Natural killer cell (primary cell): Measurements from ENCODE around the gene CYB5D1. TPM values are rescaled to one million over a fixed set of nuclear protein-coding genes. Genes with fewer than 3 reads are reported as not detected.

Source experiments
- ATAC-seq, 3 donors: fragments of 150-1000 bp in 2 of 3; fragments of 200-7000 bp in 1 of 3; cut with Tn5 transposase; 1 replicate in 1 of 3; 2 replicates in 2 of 3; pipeline ENCODE4 v1.10.0; 2021; ENCODE audit warnings: mild to moderate bottlenecking in 2 of 3, moderate library complexity in 2 of 3
- DNase-seq, 2 donors: peaks; one replicate each; pipeline versions ENCODE4 v3.0.0 to v3.0.0-alpha.2; 2013 to 2021; ENCODE audit warnings: mixed read lengths in 1 of 2
- H3K27ac ChIP-seq: one replicate; pipeline ENCODE4 v1.5.1; 2013; ENCODE audit warnings: mild to moderate bottlenecking, low read length
- H3K27me3 ChIP-seq: one replicate; pipeline ENCODE4 v1.6.1; 2013; ENCODE audit warnings: low read length; ENCODE audit not compliant: control insufficient read depth, insufficient read depth
- H3K36me3 ChIP-seq: one replicate; pipeline ENCODE4 v1.6.1; 2013; ENCODE audit warnings: low read length; ENCODE audit not compliant: control insufficient read depth, insufficient read depth
- H3K4me1 ChIP-seq: one replicate; pipeline ENCODE4 v1.6.1; 2013; ENCODE audit warnings: low read length; ENCODE audit not compliant: control insufficient read depth, insufficient read depth
- H3K4me3 ChIP-seq: one replicate; pipeline ENCODE4 v1.5.1; 2013; ENCODE audit warnings: low read length
- H3K9me3 ChIP-seq: one replicate; pipeline ENCODE4 v1.6.1; 2013; ENCODE audit warnings: low read length; ENCODE audit not compliant: control insufficient read depth, insufficient read depth
- H3K27ac Mint-ChIP-seq, 2 donors: one replicate each; pipeline ENCODE4 v1.8.0; 2022; ENCODE audit warnings: mild to moderate bottlenecking in 2 of 2, mixed read lengths in 2 of 2, moderate library complexity in 1 of 2
- H3K27me3 Mint-ChIP-seq, 2 donors: one replicate each; pipeline ENCODE4 v1.8.0; 2022; ENCODE audit warnings: low read depth in 2 of 2, mixed read lengths in 2 of 2
- H3K36me3 Mint-ChIP-seq: one replicate; pipeline ENCODE4 v1.8.0; 2022; ENCODE audit warnings: mixed read lengths
- H3K4me1 Mint-ChIP-seq, 2 donors: one replicate each; pipeline ENCODE4 v1.8.0; 2022; ENCODE audit warnings: mixed read lengths in 2 of 2
- H3K4me3 Mint-ChIP-seq: one replicate; pipeline ENCODE4 v1.8.0; 2022; ENCODE audit warnings: mild to moderate bottlenecking, moderate library complexity, mixed read lengths
- H3K9me3 Mint-ChIP-seq, 2 donors: one replicate each; pipeline ENCODE4 v1.8.0; 2022; ENCODE audit warnings: mixed read lengths in 2 of 2
- CTCF ChIP-seq: fragments of 200-600 bp; IDR thresholded peaks from one replicate; pipeline ENCODE4 v1.8.0; 2022; ENCODE audit warnings: antibody characterized with exemption
- WGBS: methylation state at CpG from one replicate; pipeline ENCODE4 v1.1.7; 2013; ENCODE audit warnings: missing lambda C conversion rate; ENCODE audit not compliant: insufficient coverage; 5-methylcytosine and 5-hydroxymethylcytosine counted together
- intact Hi-C: fragments of 100-400 bp; cut with micrococcal nuclease; formaldehyde crosslinking; loops from one replicate; pipeline ENCODE4 v1.14.2; 2022
- total RNA-seq, 4 donors: library from RNA; stranded (reverse); fragments of 120-200 nt in 1 of 4; gene quantifications; one replicate each; pipeline versions ENCODE4 v1.2.3 to v1.2.4, GENCODE V29; 2013 to 2022

The CYB5D1 gene
- total RNA-seq, 3 donors from 2014 or later (not counting 1 experiment from before 2014, with no cell fraction given), result 11.0 to 18.3 (median 11.5) TPM

GRCh38 chr17:7822126-7822525, 35.7 kb upstream of the CYB5D1 start:
- intact Hi-C loops, result loop anchor here (1.0 to 5.0 kb wide), 3 partner anchors 29 to 235 kb away; no protein-coding TSS in a partner anchor
- Mint-ChIP-seq H3K36me3 (no peaks in the 10 kb centered on the region), H3K9me3 (no peaks in the 10 kb centered on the region), H3K27me3 (peaks cover 5 to 19% of the 10 kb centered on the region in 2 donors), H3K4me3 (no peak overlapping the region), H3K4me1 (no peaks in the 10 kb centered on the region), H3K27ac (no peak overlapping the region)
- no peak for ATAC-seq
- no peaks in the 10 kb centered on the region for H3K9me3 ChIP-seq
- no peak overlapping the region for H3K4me3 ChIP-seq
- H3K36me3 ChIP-seq, result no peaks in the 10 kb centered on the region
- no peaks in the 10 kb centered on the region for H3K27me3 ChIP-seq
- H3K27ac ChIP-seq, result no peak overlapping the region
- TF ChIP-seq CTCF, result no peak
- 86% methylated on average over 14 of the region's 14 CpGs for WGBS
- H3K4me1 ChIP-seq, result no peaks in the 10 kb centered on the region
- DNase-seq, result no peak

GRCh38 chr17:7823581-7824001, 34.2 kb upstream of the CYB5D1 start:
- WGBS, result 96% methylated on average over 20 of the region's 20 CpGs
- Histone ChIP-seq H3K27me3 (no peaks in the 10 kb centered on the region), H3K36me3 (no peaks in the 10 kb centered on the region), H3K9me3 (no peaks in the 10 kb centered on the region), H3K27ac (no peak overlapping the region), H3K4me1 (no peaks in the 10 kb centered on the region), H3K4me3 (no peak overlapping the region)
- ATAC-seq (no peak), DNase-seq (no peak)
- intact Hi-C loops, result loop anchor here (5.0 kb wide), 1 partner anchor 234 kb away; no protein-coding TSS in a partner anchor
- Mint-ChIP-seq H3K9me3 (no peaks in the 10 kb centered on the region), H3K4me3 (no peak overlapping the region), H3K27ac (no peak overlapping the region), H3K4me1 (no peaks in the 10 kb centered on the region), H3K27me3 (peaks cover 8 to 19% of the 10 kb centered on the region in 2 donors), H3K36me3 (no peaks in the 10 kb centered on the region)
- TF ChIP-seq CTCF, result no peak

- peaks cover 8 to 20% of the 10 kb centered on the region in 2 donors for H3K27me3 Mint-ChIP-seq
- no peak overlapping the region for H3K27ac Mint-ChIP-seq
- no peak overlapping the region for H3K4me3 Mint-ChIP-seq
- ATAC-seq, result no peak
- WGBS, result 94% methylated on average over 9 of the region's 9 CpGs
- Histone ChIP-seq H3K27me3 (no peaks in the 10 kb centered on the region), H3K36me3 (no peaks in the 10 kb centered on the region), H3K9me3 (no peaks in the 10 kb centered on the region), H3K27ac (no peak overlapping the region), H3K4me3 (no peak overlapping the region), H3K4me1 (no peaks in the 10 kb centered on the region)
- TF ChIP-seq CTCF, result no peak
- no peaks in the 10 kb centered on the region for H3K4me1 Mint-ChIP-seq
- H3K9me3 Mint-ChIP-seq, result no peaks in the 10 kb centered on the region
- no peak for DNase-seq
- H3K36me3 Mint-ChIP-seq, result no peaks in the 10 kb centered on the region
- intact Hi-C loops, result loop anchor here (5.0 kb wide), 1 partner anchor 233 kb away; no protein-coding TSS in a partner anchor
Measured at GRCh38 chr17:7824021-7824924, 33.5 kb upstream of the CYB5D1 start.
